Keratinocyte (primary cell): ENCODE data around the gene AAGAB.

Experiments
- EZH2 ChIP-seq: IDR thresholded peaks from one replicate; pipeline ENCODE4 v1.6.1; 2012; ENCODE audit warnings: inconsistent platforms, mild to moderate bottlenecking, low read length, moderate library complexity
- TF ChIP-seq, protein P1 (sequence below), 3 experiments: IDR thresholded peaks in 1 of 3; conservative IDR thresholded peaks in 1 of 3; optimal IDR thresholded peaks in 1 of 3; 2 replicates in 2 of 3; 3 replicates in 1 of 3; pipeline versions ENCODE3 to v1.5.1; 2011; ENCODE audit warnings: low read length in 3 of 3, mild to moderate bottlenecking in 3 of 3, moderate library complexity in 2 of 3, control low read depth in 1 of 3, inconsistent platforms in 1 of 3; ENCODE audit not compliant: insufficient read depth in 2 of 3; ENCODE audit errors: extremely low read depth in 1 of 3

DNA sequence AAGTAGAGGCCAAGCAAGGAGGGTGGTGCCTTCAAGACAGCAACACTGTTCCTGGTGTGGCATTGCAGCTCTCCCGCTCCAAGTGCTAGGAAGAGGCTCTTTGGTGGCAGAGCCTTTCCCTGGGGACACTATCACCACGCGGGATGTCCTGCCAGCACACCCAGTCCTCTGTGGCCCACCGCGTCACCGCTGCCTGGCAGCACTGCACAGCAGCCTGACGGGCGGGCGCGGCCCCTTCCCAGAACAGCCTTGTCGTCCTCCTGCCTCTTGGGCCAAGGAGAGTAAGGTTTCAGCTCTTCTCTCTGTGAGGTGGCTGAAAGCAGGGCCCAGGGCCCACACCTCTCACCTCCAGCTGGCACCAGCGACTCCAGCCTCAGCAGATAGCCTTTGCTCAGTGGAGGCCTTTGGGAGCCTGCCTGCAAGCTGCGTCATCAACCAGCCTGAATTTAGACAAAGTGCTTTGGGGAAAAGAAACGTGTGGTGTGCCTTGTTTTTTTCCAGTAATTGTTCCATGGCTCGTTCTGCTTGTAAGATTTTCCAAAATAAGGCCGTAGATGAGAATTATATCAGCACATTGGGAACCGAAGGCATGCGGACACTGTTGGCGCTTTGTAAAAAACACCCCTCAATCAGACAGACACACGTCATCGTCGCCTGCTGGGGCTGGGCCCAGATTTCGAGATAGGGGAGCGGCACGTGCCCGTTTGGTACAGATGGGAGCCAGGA lies 65.0 kb downstream of the AAGAB start:
- TF ChIP-seq EZH2: no peak
- TF ChIP-seq, protein P1, sequence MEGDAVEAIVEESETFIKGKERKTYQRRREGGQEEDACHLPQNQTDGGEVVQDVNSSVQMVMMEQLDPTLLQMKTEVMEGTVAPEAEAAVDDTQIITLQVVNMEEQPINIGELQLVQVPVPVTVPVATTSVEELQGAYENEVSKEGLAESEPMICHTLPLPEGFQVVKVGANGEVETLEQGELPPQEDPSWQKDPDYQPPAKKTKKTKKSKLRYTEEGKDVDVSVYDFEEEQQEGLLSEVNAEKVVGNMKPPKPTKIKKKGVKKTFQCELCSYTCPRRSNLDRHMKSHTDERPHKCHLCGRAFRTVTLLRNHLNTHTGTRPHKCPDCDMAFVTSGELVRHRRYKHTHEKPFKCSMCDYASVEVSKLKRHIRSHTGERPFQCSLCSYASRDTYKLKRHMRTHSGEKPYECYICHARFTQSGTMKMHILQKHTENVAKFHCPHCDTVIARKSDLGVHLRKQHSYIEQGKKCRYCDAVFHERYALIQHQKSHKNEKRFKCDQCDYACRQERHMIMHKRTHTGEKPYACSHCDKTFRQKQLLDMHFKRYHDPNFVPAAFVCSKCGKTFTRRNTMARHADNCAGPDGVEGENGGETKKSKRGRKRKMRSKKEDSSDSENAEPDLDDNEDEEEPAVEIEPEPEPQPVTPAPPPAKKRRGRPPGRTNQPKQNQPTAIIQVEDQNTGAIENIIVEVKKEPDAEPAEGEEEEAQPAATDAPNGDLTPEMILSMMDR (optimal IDR thresholded peaks at IDR 0.05 in 1 of 3, IDR thresholded peaks at IDR 0.05 in 1 of 3, conservative IDR thresholded peaks at IDR 0.05 in 1 of 3; ENCODE audit: extremely low read depth in 1 of 3, insufficient read depth in 2 of 3, low read length in 3 of 3): no peak
